GM12875 (cell line): ENCODE measurements around the gene TNFRSF4.
"Not testable (repeated sequence)": the region's sequence is repeated elsewhere in the genome, so short reads cannot be mapped to it uniquely, and the experiment has no call there.

ENCODE experiments used
- H3K4me3 ChIP-seq: one replicate; pipeline ENCODE4 v1.5.1; 2011; ENCODE audit warnings: low read depth, low read length, control low read depth
- CTCF ChIP-seq: IDR thresholded peaks from 2 replicates; pipeline ENCODE4 v1.5.1; 2011; ENCODE audit warnings: low read depth, mild to moderate bottlenecking, control low read depth, inconsistent platforms, low read length, moderate library complexity, borderline replicate concordance; ENCODE audit not compliant: insufficient read depth

Gene TNFRSF4

GRCh38 chr1:1250786-1251284 is 36.9 kb upstream of the TNFRSF4 start:
- no peak overlapping the region for H3K4me3 ChIP-seq
- TF ChIP-seq CTCF: no peak

- H3K4me3 ChIP-seq: not testable (repeated sequence)
Observed at GRCh38 chr1:1248009-1248913, 34.3 kb upstream of the TNFRSF4 start.

GRCh38 chr1:1247341-1247913 is 33.5 kb upstream of the TNFRSF4 start:
- H3K4me3 ChIP-seq: no peak overlapping the region
- TF ChIP-seq CTCF: 0 out of 2 replicates have a peak, but pooled peaks have one; percentile 8

GRCh38 chr1:1246577-1247340 is 32.8 kb upstream of the TNFRSF4 start, which contains the start of gene C1QTNF12:
Gene C1QTNF12, minus strand, starts transcription at chr1:1246722. Its CDS starts 32 bp downstream, at chr1:1246690.
- no peak within 1 kb of the TSS for H3K4me3 ChIP-seq
- TF ChIP-seq CTCF: no peak

GRCh38 chr1:1245817-1246576 is 32.0 kb upstream of the TNFRSF4 start:
- no peak overlapping the region for H3K4me3 ChIP-seq

GRCh38 chr1:1245178-1245816 is 31.3 kb upstream of the TNFRSF4 start:
- no peak overlapping the region for H3K4me3 ChIP-seq
- TF ChIP-seq CTCF: no peak

More at GRCh38 chr1:1245817-1246576, 32.0 kb upstream of the TNFRSF4 start:
- TF ChIP-seq CTCF: no peak
